ENCODE data around the gene LRRC52.

The LRRC52 gene

DNA sequence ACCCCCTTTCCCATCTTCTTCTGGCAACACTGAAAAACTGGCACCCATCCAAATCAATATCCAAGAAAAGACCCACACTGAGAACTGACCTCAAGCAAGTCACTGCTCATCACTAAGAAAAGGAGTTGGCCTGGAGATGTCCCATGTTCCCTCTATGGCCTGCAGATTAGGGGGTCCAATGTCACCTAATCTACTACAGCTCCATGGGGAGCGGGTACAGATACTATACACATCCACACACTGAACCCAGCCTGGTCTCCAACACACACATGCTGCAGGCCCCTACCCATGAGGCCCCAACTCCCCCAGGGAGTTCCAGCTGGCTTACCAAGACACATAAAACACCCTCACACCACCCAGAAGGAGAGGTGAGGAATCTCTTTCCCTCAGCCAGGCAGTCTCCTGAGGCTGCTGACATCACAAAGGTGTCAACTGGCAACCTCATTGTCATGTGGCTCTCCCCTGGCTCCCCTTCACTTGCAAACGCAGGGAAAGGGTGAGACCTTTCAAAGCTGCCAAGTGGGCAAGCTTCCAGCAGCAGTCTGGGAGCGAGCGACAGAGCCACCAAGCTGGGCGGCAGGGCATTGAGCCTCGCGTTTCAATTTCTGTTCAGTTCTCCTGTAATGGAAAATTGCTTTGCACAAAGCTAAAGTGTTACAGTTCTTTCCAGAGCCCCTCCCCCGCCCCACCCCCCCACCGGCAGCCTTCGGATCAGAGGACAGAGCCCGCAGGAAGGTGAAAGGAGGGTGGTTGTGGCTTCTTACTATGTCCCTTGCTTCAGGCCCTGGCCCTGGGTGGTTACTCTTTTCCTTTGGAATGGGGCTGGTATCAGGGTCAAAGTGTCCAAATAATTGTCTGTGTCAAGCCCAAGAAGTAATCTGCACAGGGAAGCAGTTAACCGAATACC, at the start of gene LRRC52:
Gene LRRC52, plus strand, starts transcription at position 469 of the 907 bp plus-strand sequence. Its CDS starts 297 bp downstream, at position 766.
- peak; percentile 93 for DNase-seq

DNA sequence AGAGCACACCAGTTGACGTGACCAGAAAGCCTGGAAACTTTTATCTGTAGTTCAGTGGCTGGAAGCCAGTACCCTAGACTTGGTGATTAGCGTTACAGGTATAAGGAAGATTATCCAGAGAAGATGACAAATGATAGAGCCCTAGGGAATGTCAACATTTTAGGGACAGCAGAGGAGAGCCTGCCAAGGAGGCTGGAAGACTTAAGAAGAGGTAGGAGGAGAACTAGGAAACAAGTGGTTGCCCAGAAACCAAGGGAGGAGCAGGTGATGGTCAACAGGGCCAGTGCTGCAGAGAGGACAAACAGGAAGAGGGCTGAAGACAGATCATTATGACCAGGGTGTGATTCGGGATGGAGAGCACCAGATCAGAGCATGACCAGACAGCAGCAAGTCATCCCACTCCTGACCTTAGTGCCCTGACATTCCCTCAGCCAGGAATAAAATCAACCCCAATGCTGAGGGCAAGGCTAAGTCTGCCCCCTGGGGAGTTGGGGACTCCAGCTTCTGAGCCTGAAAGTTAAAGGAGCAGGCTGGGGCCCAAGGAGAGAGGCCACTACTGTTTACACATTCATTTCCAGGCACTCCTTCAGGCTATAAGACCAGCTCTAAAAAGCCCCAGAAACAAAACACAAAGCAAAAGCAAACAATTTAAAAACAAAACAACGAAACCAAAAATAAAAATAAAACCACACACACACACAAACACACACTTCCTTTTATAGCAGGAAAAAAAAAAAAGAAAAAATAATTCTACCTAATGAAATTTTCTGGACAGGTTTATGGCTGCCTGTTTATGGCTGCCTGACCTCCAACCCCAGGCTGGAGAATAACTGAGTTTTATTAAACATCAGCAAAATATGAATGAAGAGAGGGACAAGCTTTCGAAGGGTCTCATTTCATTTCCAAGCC, 48.6 kb upstream of the LRRC52 start:
- DNase-seq, result no peak

DNA sequence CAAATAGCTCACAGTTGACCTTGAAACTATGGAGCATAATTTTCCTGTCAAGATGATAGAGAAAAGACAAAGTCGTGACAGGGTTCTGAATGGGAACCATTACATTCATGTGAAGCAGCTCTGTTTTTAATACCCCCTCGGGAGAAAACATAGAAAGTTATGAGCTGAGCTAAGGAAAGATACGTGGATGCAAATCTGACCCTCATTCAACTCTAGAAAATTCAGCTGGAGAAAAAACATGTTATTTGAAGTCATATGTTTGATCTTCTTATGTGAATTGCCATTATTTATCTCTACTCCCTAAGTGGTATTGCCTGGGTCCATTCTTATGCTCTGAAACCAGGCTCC, 48.0 kb upstream of the LRRC52 start:
- DNase-seq, result no peak

- DNase-seq, result no peak
Measured at GRCh38 chr1:165496501-165496900, 47.3 kb upstream of the LRRC52 start.

GRCh38 chr1:165497069-165498013, 46.5 kb upstream of the LRRC52 start:
- DNase-seq, result no peak

DNA sequence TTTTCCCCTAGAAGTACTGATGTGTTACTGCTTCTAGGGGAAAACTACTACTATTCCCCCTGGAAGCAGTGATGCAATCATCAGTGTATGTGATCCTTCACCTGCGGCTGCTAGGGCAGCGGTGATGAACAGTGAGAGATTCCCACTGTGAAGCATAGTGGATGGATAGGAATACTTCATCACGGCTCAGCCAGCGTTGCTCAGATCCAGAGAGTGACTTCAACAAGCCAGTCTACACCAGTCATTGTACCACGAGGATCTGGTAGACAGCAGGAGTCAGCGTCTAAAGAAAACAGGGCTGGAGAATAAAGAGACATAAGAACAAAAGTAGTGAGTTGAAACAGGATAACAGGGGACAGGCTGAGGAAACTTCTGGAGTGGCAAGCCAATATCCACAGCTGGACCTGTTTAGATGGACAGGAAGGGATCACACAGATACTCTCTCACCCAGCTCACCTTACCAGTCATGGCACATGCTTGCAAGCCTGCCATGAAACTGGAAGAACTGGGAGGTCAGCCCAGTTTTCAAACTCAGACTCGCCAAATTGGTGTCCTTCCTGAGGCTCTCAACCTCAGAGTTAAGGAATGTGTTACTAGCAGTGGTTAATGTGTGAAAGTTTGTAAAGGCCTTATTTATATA, 42.4 kb upstream of the LRRC52 start:
- no peak for DNase-seq

GRCh38 chr1:165501970-165502348, 41.8 kb upstream of the LRRC52 start:
- DNase-seq, result no peak

- no peak for DNase-seq
Measured at GRCh38 chr1:165507570-165507969, 36.2 kb upstream of the LRRC52 start.

- no peak for DNase-seq
Measured at GRCh38 chr1:165508291-165508690, 35.5 kb upstream of the LRRC52 start.

DNA sequence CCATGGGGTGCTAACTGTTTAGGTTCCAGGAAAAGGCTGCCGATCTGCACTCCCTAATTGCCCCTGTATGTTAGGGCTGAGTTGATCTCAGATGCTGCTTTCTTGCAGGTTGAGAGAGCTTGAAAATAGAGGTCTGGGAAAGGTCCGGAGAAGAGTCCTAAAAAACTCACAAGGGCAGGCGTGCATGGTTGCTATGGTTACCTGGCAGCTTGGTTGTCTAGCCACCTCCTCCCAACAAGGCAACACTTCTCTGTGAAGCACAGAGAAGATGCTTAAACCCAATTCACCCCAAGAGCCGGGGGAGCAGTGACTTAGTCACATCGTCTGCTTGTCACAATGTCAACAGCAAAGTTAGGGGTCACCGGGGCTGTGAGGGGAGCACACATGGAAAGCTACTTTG, 31.0 kb upstream of the LRRC52 start:
- DNase-seq, result no peak

- no peak for DNase-seq
Measured at GRCh38 chr1:165516469-165516868, 27.3 kb upstream of the LRRC52 start.

DNA sequence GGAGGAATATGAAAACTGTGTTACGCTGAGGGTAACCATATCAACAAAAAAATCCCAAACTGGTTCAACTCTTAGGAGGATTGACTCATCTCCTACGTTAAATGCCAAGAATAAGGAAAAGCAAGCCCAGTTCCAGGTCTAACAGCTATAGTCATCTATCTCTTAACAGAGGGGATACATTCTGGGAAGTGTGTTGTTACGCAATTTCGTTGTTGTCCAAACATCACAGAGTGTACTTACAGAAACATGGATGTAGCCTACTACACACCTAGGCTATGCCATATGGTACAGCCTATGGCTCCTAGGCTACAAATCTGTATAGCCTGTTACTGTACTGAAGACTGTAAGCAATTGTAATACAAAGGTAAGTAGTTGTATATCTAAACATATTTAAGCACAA, 23.2 kb upstream of the LRRC52 start:
- DNase-seq, result no peak

GRCh38 chr1:165524639-165525285, 19.0 kb upstream of the LRRC52 start:
- no peak for DNase-seq

GRCh38 chr1:165525708-165526107, 18.1 kb upstream of the LRRC52 start:
- no peak for DNase-seq

DNA sequence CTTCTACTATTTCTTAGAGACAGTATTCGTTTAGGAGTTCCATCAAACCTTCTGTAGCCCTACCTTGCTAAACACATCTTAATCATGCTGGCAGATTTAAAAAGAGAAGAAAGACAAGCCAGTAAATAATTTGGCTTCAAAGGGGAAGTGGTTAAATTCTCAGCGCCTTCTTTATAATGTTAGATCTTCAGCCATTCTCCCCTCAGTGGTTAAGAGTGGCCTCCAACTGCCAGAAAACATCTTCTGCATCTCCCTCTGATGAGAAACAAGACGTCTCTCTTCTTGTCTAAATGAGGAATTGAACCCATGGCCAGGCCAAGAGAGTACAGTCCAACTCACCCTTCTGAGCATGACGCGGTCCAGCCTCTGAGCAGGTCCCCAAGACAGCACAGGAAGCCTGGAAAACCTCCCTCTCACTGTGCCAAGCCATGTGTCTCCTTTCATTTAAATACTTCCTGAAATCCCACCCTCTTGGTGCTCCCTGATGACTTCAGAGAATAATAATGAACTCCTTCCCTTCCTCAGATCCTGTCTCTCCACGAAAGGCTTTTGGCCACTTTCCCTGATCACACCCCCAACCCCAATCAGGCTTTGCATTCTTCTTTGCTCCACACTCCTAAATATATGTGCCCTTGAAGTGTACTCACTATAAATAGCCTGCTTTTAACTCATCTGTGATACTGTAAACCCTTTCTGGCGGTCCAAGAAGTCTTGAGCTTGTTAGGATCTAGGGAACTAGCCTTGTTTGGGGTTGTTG, 16.4 kb upstream of the LRRC52 start:
- no peak for DNase-seq

DNA sequence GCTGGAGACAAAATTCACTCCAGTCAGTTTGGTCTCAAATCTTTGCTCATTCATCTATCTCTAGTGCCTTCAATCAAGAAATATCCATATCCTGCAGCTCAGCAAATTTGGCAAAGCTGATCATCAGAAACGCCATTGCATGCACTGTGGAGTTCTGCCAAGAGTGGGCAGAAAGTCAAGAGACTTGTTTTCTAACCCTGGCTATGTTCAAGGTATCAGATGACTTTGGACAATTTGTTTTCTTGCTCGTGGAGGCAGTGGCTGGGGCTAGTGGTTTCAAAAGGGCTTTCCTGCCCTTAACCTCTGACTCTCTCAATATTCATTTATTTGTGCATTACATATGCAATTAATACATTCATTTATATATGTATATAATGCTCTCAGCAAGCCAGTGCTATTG, 12.8 kb upstream of the LRRC52 start:
- DNase-seq, result no peak

DNA sequence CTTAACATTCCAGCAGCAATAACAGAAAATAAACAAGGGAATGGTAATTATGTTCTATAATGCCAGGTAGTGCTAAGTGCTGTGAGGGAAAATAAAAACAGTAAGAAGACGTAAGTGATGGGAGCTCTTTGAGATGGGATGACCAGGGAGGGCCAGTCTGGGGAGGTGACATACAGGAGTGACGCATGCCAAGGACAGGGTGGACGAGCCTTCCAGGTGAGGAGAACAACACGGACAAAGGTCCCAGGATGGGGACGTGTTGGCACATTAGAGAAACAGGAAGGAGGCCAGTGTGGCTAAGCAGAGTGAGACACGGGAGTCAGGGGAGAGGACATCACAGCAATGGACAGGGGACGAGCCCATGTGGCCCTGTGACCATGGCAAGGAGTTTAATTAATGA, 11.7 kb upstream of the LRRC52 start:
- DNase-seq, result no peak

- DNase-seq, result no peak
Measured at GRCh38 chr1:165533254-165533653, 10.5 kb upstream of the LRRC52 start.

GRCh38 chr1:165536016-165536415, 7.8 kb upstream of the LRRC52 start:
- DNase-seq, result no peak

DNA sequence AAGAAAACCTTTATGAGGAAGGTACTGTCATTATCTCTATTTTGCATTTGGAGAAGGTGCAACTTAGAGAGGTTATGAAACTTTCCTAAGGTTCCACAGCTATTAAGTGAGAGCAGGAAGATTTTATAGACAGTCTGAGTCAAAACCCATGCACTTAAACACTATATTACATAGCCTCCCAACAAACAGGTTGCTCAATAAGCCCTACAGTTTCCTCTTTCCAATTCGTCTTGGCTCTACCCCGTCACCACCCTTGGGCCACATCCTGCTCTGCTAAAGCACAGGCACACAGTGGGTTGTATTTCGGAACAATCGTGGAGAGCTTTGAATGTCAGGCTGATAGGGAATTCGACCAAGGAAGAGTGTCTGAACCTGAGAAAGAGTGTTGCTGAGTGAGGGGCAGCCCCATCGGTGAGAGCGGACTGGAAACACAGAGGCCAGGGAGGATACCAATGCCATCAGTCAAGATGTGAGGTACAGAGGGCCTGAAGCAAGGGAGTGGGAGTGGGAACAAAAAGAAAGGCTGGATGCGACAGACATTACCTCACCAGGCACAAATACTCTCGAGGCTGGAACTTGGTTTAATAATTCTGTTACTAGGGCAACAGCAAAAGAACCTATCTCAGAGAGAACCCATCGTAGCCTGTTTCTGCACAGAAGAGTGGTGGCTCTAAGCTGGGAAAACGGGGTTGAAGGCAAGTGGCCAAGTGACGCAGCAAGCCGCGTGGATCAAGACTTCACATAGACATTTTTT, 6.3 kb upstream of the LRRC52 start:
- DNase-seq, result no peak
